Measurements from ENCODE around the gene PTH2.
A peak's percentile ranks its signal among the peaks of the same experiment; 100 is the strongest.
"Not testable (repeated sequence)": the region's sequence is repeated elsewhere in the genome, so short reads cannot be mapped to it uniquely, and the experiment has no call there.

PTH2 gene, protein sequence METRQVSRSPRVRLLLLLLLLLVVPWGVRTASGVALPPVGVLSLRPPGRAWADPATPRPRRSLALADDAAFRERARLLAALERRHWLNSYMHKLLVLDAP

DNA sequence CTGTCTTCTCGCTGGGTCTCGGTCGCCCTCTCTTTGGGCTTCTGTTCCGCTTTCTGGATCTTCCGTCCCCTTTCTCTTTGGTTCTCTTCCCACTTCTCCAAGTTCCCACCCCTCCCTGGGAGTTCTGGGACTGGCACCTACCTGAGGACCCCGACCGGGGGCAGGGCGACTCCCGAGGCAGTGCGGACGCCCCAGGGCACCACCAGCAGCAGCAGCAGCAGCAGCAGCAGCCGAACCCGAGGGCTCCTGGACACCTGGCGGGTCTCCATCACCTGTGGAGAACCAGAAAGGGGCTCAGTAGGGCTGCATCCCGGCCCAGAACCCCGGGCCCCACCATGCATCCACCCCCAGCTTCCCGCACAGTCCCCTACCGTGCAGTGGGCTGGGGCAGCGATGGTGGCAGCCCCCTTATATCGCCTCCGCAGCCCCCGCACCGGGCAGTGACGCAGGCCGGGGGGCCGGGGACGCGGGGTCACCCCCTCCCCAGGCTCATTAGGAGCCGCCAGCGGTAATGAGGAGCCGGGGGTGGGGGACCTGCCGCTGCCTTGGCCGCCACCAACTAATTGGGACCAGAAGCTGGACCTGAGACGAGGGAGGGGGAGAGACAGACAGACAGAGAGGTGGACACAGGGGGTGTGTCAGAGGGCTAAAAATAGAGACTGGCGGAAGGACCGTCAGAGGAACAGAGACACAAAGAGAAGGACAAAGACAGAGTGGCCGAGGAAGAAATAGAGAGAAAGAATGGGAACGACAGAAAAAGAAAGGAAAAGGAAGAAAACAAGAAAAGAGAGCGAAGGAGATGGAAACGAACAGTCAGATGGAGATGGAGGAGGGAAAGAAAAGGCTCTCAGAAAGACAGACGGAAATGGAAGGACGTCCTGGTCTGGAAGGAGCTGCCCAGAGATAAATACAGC is at the start of gene PTH2:
PTH2 (minus strand) TSS at position 371 of the 914 bp plus-strand sequence; CDS start at position 269, 102 bp downstream.
- no peak for DNase-seq (ENCODE audit: low spot score)

GRCh38 chr19:49472936-49473335 is 49.7 kb upstream of the PTH2 start:
- no peak for DNase-seq (ENCODE audit: low spot score)

GRCh38 chr19:49470615-49470978 is 47.4 kb upstream of the PTH2 start:
- DNase-seq (ENCODE audit: low spot score): no peak

- no peak for DNase-seq (ENCODE audit: low spot score)
Measured at GRCh38 chr19:49469828-49470614, 46.8 kb upstream of the PTH2 start.

GRCh38 chr19:49468746-49469447 is 45.7 kb upstream of the PTH2 start:
- DNase-seq (ENCODE audit: low spot score): peak; percentile 70

DNA sequence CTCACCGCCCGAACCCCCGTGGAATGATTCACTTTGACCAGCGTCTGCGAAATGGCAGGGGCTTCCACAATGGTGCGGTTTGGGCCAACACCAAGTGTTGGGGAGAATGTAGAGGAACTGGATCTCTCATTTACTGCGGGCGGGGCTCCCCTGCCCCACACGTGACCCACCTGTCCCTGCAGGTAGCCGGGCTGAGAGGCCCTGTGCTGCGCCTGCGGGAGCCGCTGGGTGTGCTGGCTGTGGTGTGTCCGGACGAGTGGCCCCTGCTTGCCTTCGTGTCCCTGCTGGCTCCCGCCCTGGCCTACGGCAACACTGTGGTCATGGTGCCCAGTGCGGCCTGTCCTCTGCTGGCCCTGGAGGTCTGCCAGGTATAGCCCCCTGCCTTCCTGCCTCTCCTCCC is 45.0 kb upstream of the PTH2 start:
- no peak for DNase-seq (ENCODE audit: low spot score)

DNA sequence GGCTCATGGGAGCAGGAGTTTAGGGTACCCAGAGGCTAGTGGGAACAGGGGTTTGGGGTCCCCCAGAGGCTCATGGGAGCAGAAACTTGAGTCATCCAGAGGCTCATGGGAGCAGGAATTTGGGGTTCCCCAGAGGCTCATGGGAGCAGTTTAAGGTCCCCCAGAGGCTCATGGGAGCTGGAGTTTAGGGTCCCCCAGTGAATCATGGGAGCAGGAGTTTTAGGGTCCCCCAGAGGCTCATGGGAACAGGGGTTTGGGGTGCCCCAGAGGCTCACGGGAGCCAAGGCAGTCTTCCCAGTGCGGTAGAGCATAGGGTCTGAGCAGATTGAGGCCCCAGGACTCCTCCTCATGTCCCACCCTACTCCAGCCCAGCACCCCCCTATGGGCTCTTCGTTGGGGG is 42.1 kb upstream of the PTH2 start:
- no peak for DNase-seq (ENCODE audit: low spot score)

- DNase-seq (ENCODE audit: low spot score): no peak
Measured at GRCh38 chr19:49463960-49464740, 40.9 kb upstream of the PTH2 start.

DNA sequence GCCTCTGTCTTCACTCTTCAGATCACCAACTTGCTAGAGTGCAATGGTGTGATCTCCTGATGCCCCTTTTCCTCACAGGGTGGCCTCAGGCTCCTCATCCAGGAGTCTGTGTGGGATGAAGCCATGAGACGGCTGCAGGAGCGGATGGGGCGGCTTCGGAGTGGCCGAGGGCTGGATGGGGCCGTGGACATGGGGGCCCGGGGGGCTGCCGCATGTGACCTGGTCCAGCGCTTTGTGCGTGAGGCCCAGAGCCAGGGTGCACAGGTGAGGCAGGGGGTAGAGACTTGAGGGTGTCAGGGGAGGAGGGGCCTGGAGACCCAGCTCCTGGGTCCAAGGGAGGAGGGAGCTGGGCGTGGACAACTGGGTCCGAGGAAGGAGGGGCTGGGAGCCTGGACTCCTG is 39.3 kb upstream of the PTH2 start:
- DNase-seq (ENCODE audit: low spot score): no peak

DNA sequence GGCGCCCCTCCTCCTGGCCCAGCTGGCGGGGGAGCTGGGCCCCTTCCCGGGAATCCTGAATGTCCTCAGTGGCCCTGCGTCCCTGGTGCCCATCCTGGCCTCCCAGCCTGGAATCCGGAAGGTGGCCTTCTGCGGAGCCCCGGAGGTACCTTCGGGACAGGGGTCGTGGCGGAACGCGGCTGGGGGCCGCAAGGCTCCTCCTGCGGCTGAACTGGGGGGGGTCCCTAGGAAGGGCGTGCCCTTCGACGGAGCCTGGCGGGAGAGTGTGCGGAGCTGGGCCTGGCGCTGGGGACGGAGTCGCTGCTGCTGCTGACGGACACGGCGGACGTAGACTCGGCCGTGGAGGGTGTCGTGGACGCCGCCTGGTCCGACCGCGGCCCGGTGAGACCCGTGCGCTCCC is 38.4 kb upstream of the PTH2 start:
- DNase-seq (ENCODE audit: low spot score): no peak

DNA sequence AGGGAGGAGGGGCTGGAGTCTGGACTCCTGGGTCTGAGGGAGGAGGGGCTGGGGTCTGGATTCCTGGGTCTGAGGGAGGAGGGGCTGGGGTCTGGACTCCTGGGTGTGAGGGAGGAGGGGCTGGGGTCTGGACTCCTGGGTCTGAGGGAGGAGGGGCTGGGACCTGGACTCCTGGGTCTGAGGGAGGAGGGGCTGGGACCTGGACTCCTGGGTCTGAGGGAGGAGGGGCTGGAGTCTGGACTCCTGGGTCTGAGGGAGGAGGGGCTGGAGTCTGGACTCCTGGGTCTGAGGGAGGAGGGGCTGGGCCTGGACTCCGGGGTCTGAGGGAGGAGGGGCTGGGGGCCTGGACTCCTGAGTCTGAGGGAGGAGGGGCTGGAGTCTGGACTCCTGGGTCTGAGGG is 37.9 kb upstream of the PTH2 start:
- not testable (repeated sequence) for DNase-seq (ENCODE audit: low spot score)

DNA sequence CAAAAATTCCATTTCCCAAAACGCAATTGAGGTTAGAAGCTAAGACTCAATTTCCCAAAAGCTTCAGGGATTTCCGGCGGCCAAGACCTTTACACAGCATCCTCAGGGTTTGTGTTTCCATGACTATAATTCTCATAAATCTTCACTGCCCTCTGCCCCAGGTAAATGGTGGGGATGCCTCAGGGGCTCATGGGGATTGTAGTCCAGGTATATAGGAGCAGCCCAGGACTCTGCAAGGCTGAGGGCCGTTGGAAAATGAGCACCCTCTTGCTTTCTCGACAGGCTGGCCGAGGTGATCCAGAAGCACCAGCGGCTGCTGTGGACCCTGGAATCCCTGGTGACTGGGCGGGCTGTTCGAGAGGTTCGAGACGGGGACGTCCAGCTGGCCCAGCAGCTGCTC is 36.1 kb upstream of the PTH2 start:
- no peak for DNase-seq (ENCODE audit: low spot score)

GRCh38 chr19:49458567-49458903 is 35.3 kb upstream of the PTH2 start:
- DNase-seq (ENCODE audit: low spot score): no peak

GRCh38 chr19:49456326-49456725 is 33.1 kb upstream of the PTH2 start:
- DNase-seq (ENCODE audit: low spot score): no peak

GRCh38 chr19:49455773-49456172 is 32.5 kb upstream of the PTH2 start:
- no peak for DNase-seq (ENCODE audit: low spot score)

GRCh38 chr19:49453757-49454240 is 30.6 kb upstream of the PTH2 start:
- no peak for DNase-seq (ENCODE audit: low spot score)

DNA sequence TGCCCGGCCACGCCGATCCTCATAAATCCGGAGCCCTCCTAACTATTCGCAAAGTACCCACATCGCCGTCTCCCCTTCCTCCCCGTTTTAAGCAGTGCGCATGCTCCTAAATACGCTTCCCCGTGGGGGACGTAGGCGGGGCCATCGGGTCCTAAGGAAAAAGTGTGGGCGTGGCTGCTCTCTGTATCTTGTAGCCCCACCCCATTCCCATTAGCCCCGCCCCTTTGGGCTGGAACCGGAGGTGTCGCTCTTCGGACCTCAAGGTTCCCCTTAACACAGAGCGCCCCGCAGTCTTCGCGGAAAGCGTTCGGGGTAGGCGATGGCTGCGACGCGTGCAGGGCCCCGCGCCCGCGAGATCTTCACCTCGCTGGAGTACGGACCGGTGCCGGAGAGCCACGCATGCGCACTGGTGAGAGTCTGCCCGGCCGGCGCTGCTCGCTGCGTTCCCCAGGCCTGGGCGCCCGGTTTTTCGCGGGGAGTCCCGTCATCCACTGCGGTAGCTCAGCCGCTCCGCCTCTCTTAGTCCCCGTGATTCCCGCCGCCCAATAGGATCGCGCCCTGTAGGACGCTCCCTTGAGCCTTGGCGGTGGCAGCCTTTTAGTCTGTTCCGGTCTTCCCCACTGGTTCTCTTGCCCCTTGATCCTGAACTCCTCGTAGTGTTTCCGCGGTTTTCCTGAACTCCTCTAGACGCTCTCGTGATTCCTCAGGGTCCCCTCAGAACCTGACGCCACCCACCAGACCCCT is 29.9 kb upstream of the PTH2 start, which contains the start of gene ALDH16A1:
ALDH16A1 (plus strand) TSS at position 213 of the 744 bp plus-strand sequence; CDS start at position 320, 107 bp downstream.
- DNase-seq (ENCODE audit: low spot score): peak; percentile 99

- DNase-seq (ENCODE audit: low spot score): peak; percentile 100
Measured at GRCh38 chr19:49451430-49452181, 28.4 kb upstream of the PTH2 start, which contains the start of gene PIH1D1. PIH1D1 (minus strand) TSS chr19:49451814; CDS start chr19:49451574, 240 bp downstream.

DNA sequence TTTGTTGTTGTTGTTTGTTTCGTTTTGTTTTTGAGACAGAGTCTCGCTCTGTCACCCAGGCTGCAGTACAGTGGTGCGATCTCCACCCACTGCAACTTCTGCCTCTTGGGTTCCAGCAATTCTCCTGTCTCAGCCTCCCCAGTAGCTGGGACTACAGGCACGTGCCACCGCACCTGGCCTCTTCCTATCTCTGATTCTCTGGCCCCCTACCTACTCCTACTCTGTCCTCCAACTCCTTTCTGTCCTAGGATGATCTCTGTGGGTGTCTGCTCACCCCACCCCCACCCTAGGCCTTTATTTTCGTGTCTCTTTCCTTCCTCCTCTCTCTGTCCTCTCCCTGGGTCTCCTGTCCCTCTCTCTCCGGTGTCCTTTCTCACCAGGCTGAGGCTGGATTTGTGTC is 27.2 kb upstream of the PTH2 start:
- DNase-seq (ENCODE audit: low spot score): no peak

- DNase-seq (ENCODE audit: low spot score): no peak
Measured at GRCh38 chr19:49448432-49448786, 25.2 kb upstream of the PTH2 start.

Data from cerebellar cortex (tissue), 1 donor.